DMS53 (cell line): Measurements from ENCODE around the gene SELENON.
"Not testable (repeated sequence)": the region's sequence is repeated elsewhere in the genome, so short reads cannot be mapped to it uniquely, and the experiment has no call there.

Experiments
- DNase-seq: peaks from one replicate; lab custom pipeline; 2025; lab: John Stamatoyannopoulos, UW

SELENON gene

GRCh38 chr1:25831569-25832196, 31.7 kb downstream of the SELENON start:
- no peak for DNase-seq

DNA sequence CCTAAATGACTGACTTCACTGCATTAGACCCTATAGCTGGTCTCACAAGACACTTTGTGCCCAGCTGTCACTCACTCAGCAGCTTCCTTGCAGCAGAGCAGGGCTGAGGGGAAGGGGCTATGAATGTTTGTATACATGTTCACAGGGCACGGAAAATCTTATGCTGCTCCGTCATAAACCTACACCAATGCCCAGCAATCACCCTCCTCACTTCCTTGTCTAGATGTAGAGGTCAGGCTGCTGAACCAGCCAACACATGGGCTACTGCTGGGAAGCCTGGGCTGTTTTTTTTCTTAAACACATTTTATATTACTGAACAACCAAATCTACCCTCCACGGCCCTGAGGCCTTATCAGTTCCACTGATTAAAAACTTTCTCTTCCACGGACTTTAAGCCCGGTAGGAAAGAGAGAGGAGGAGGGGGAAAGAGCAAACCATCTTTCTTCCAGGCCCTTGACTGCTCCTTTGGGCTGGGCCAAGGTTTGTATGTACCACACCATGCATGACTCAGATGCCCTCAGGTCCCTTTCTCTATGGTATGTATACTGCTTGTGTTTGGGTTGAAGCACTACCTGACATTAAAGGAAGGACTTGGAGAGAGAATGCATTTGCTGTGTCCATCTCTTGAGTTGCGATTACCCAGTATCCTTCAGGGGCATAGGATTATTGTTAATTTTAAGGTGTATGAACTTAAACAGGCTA, 32.5 kb downstream of the SELENON start:
- no peak for DNase-seq

- no peak for DNase-seq
Measured at GRCh38 chr1:25833158-25833557, 33.2 kb downstream of the SELENON start.

- DNase-seq, result no peak
Measured at GRCh38 chr1:25834894-25835293, 34.9 kb downstream of the SELENON start.

GRCh38 chr1:25836695-25837094, 36.7 kb downstream of the SELENON start:
- no peak for DNase-seq

DNA sequence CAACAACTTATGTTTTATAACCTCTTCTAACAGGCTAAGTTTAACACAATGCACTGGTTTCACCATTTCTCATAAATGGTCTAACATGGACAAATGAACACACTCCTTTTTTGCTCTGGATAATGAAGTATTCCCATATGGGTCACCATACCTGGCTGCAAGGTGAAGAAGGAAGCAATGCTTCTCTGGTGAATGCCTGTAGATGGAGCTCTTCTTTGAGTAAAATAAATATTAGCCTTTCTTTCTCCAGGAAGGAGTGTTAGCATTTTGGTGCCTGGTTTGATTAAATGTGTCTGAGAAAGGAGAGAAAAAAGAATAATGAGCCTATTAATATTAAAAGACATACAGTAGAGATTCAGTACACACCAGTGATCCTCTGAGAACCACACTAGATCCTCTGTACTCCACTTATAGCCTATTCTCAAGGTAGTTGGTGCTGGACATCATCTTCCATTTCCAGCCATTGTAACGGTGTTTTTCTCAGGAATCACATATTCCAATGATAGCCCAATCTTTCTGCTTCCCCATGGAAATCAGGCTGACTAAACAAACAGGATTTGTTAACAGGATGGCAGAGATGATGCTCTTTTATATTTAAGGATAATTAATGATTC, 37.4 kb downstream of the SELENON start:
- DNase-seq, result peak; percentile 70

GRCh38 chr1:25839808-25840207, 39.8 kb downstream of the SELENON start:
- not testable (repeated sequence) for DNase-seq

GRCh38 chr1:25843483-25843882, 43.5 kb downstream of the SELENON start:
- DNase-seq, result no peak

DNA sequence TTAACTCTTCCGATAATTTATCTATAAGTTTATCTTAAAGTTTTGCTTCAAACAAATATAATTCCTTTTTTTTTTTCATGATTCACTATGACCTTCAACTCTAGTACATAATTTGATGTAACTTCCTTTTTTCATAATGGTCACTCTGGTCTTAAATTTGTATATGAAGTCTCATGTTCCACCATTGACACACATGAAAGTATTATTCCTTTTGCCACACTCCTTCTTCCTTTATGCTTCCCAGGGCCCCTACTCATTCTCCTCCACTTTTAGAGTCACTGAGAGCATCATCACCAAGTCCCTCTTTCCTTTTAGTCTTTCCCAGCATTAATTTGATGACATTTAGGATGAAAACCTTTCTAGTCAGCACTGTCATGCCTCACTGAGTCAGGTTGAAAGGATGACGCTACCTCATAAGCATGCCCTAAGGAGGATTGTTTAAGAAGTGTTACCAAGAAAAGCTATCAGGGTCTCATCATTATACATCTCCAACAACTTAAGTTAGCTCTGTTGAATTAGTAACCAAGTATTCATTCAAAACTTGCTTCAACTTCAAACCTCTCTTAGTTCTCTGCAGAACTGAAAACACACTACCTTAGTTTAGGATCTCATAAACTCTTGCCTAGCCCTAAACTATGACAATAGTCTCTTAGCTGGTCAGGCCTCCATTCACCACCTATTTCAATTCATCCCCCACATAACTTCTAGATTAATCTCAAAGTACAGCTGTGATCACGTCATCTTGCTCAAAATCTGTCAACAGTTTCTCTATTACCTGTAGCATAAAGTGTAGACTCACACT, 44.7 kb downstream of the SELENON start:
- no peak for DNase-seq

DNA sequence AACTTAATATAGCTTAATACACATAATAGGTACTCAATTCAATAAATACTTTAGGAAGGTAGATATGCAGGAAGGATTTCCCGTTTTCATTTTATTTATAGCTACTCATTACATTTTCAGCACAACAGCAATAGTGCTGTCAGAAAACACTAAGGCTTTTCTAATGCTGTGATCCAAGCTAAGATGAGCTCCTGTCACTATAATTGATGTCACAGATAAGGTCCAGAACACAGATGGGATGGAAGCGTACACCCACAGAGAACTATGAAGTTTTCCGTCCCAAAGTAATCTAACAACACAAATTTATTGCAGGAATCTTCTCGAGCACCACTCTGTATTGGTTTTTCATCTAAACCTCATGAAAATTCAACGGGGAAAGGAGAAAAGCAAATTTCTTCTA, 45.7 kb downstream of the SELENON start:
- no peak for DNase-seq

DNA sequence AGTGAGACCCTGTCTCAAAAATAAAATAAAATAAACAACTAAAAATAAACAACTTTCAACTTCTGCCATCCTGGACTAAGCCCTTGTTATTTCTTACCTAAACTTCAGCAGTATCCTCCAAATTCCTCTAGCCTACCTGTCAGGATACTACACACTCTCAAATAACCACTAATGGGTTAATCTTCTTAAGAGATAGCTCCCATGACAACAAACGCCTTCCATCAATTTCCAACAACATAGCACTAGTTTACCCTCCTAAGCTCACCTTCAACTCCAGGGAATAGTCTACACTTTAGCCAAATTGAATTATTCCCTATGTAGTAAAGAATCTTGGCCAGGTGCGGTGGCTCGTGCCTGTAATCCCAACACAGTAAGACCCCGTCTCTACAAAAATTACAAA, 47.9 kb downstream of the SELENON start:
- no peak for DNase-seq

- no peak for DNase-seq
Measured at GRCh38 chr1:25848531-25848930, 48.5 kb downstream of the SELENON start.

DNA sequence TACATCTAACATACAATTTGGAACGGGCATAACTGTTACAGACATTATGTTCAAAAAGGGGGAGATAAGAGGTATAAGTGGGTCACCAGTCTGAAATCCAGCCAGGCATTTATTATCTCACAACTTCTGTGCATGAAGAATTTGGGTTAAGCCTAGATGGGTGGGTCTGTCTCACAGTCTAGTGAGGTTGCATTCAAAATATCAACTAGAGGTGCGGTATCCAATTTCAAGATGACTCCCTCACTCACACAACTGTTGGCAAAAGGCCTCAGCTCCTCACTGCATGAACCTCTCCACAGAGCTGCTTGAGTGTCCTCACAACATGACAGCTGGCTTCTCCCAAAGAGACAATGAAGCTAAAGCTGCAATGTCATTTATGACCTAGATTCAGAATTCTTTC, 54.6 kb downstream of the SELENON start:
- no peak for DNase-seq

- no peak for DNase-seq
Measured at GRCh38 chr1:25856856-25857255, 56.9 kb downstream of the SELENON start.

DNA sequence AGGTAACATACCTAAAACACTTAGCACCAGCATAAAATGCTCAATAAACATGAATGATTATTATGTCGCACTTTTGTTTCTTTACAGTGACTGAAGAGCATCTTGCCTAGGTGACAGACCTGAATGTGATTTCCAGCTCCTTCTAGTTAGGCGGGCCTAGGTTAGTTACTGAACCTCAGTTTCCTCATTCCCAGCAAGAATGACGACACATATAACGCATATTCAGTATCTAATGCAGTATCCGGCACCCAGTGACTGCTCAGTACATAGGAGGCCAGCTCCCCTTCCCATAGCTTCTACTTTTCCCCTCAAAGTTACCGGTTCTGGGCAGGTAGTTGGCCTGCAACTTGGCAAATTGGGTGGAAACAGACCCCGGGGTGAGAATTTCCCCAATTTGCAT, 58.5 kb downstream of the SELENON start:
- peak; percentile 70 for DNase-seq

- DNase-seq, result peak; percentile 95
Measured at GRCh38 chr1:25858906-25859789, 59.2 kb downstream of the SELENON start, which contains the start of gene AUNIP. AUNIP (minus strand) TSS chr1:25859457; CDS start chr1:25859357, 100 bp downstream.

GRCh38 chr1:25861316-25862286, 61.6 kb downstream of the SELENON start:
- no peak for DNase-seq

- DNase-seq, result no peak
Measured at GRCh38 chr1:25862785-25863485, 62.9 kb downstream of the SELENON start.

- no peak for DNase-seq
Measured at GRCh38 chr1:25863486-25864262, 63.7 kb downstream of the SELENON start.
